HEK293T (cell line): ENCODE results near the gene SEC61A2.

ENCODE experiments used
- CTCF ChIA-PET: fragments of 350-600 bp; formaldehyde crosslinking; extraction: SDS; loops from one replicate; lab custom pipeline; 2021; ENCODE audit warnings: antibody characterized with exemption, inconsistent platforms; lab: Yijun Ruan, JAX
- POLR2A ChIA-PET: fragments of 350-600 bp; formaldehyde crosslinking; extraction: SDS; loops from one replicate; lab custom pipeline; 2020; ENCODE audit warnings: antibody characterized with exemption, inconsistent platforms; lab: Yijun Ruan, JAX
- DNase-seq: peaks from one replicate; pipeline ENCODE4 v3.0.0; 2012; ENCODE audit warnings: mixed read lengths; ENCODE audit errors: extremely low spot score
- ARNT ChIP-seq: fragments of 450-650 bp; IDR thresholded peaks from 2 replicates; pipeline ENCODE4 v1.6.1; 2017; ENCODE audit warnings: mild to moderate bottlenecking
- BHLHE40 ChIP-seq: fragments of 450-650 bp; IDR thresholded peaks from 2 replicates; pipeline ENCODE4 v1.6.1; 2016; ENCODE audit warnings: mild to moderate bottlenecking, moderate library complexity, borderline replicate concordance
- CTBP1 ChIP-seq: fragments of 450-650 bp; IDR thresholded peaks from 2 replicates; pipeline ENCODE4 v1.6.1; 2016; ENCODE audit warnings: borderline replicate concordance
- ELF4 ChIP-seq: fragments of 450-650 bp; IDR thresholded peaks from 2 replicates; pipeline ENCODE4 v1.6.1; 2017; ENCODE audit warnings: antibody characterized with exemption
- FOXA1 ChIP-seq: fragments of 450-650 bp; IDR thresholded peaks from 2 replicates; pipeline ENCODE4 v1.6.1; 2016; ENCODE audit warnings: mild to moderate bottlenecking
- FOXK2 ChIP-seq: fragments of 450-650 bp; IDR thresholded peaks from 2 replicates; pipeline ENCODE4 v1.6.1; 2016; ENCODE audit warnings: mild to moderate bottlenecking
- FOXM1 ChIP-seq: fragments of 450-650 bp; IDR thresholded peaks from 2 replicates; pipeline ENCODE4 v1.6.1; 2017; ENCODE audit warnings: mild to moderate bottlenecking, borderline replicate concordance
- HDGF ChIP-seq: fragments of 450-650 bp; IDR thresholded peaks from 2 replicates; pipeline ENCODE4 v1.6.1; 2017; ENCODE audit warnings: antibody characterized with exemption, borderline replicate concordance
- L3MBTL2 ChIP-seq: fragments of 450-650 bp; conservative IDR thresholded peaks from 2 replicates; pipeline ENCODE4 v1.6.1; 2016; ENCODE audit warnings: mild to moderate bottlenecking
- LEF1 ChIP-seq: fragments of 450-650 bp; IDR thresholded peaks from 2 replicates; pipeline ENCODE4 v1.6.1; 2017; ENCODE audit warnings: mild to moderate bottlenecking, borderline replicate concordance
- NFRKB ChIP-seq: fragments of 450-650 bp; IDR thresholded peaks from 2 replicates; pipeline ENCODE4 v1.6.1; 2016; ENCODE audit warnings: mild to moderate bottlenecking, moderate library complexity
- PKNOX1 ChIP-seq: fragments of 450-650 bp; IDR thresholded peaks from 2 replicates; pipeline ENCODE4 v1.6.1; 2016
- SP1 ChIP-seq: fragments of 450-650 bp; IDR thresholded peaks from 2 replicates; pipeline ENCODE4 v1.6.1; 2017
- SUZ12 ChIP-seq: fragments of 450-650 bp; IDR thresholded peaks from 2 replicates; pipeline ENCODE4 v1.6.1; 2016; ENCODE audit warnings: mild to moderate bottlenecking
- TARDBP ChIP-seq: fragments of 450-650 bp; IDR thresholded peaks from 2 replicates; pipeline ENCODE4 v1.6.1; 2016
- ZNF384 ChIP-seq: fragments of 450-650 bp; IDR thresholded peaks from 2 replicates; pipeline ENCODE4 v1.6.1; 2016

Gene SEC61A2

GRCh38 chr10:12195603-12196506 lies 66.4 kb downstream of the SEC61A2 start, which contains the start of the genes CDC123 and NUDT5:
Gene CDC123 (plus strand): TSS chr10:12196188. CDS start chr10:12196246, 58 bp downstream.
Gene NUDT5 (minus strand): TSS chr10:12195891. CDS start chr10:12186291, 9,600 bp downstream.
- peak; percentile 81 for DNase-seq
- ChIA-PET POLR2A (interaction anchor here (0.5 to 1.8 kb wide), 18 partner anchors 8 to 858 kb away, joined by 3 to 7 read pairs (median 3); no protein-coding TSS in a partner anchor), CTCF (no interaction called here)
- TF ChIP-seq NFRKB (peak; percentile 77), PKNOX1 (peak; percentile 42; the same call in 1 of the 2 replicates), ZNF384 (no peak), L3MBTL2 (peak; percentile 98), FOXK2 (no peak; the same call in 1 of the 2 replicates), CTBP1 (peak; percentile 73; the same call in 1 of the 2 replicates), ELF4 (peak; percentile 93)

GRCh38 chr10:12196531-12197211 lies 67.2 kb downstream of the SEC61A2 start:
- ChIA-PET CTCF (no interaction called here), POLR2A (interaction anchor here (0.6 to 1.7 kb wide), 11 partner anchors 13 to 122 kb away, joined by 3 to 6 read pairs (median 3); no protein-coding TSS in a partner anchor)
- TF ChIP-seq SP1 (no peak), NFRKB (no peak), BHLHE40 (no peak), FOXK2 (no peak), CTBP1 (no peak), ELF4 (no peak), ARNT (no peak), FOXM1 (no peak), TARDBP (no peak), PKNOX1 (no peak), HDGF (no peak), LEF1 (no peak), SUZ12 (no peak), FOXA1 (no peak), L3MBTL2 (no peak)
- no peak for DNase-seq

GRCh38 chr10:12198156-12198555 lies 68.7 kb downstream of the SEC61A2 start:
- POLR2A ChIA-PET = no interaction called here

GRCh38 chr10:12200850-12201249 lies 71.4 kb downstream of the SEC61A2 start:
- no peak for DNase-seq
- ChIA-PET CTCF (no interaction called here), POLR2A (no interaction called here)
- no peak for TF ChIP-seq FOXM1
- no peak for TF ChIP-seq SUZ12
- TF ChIP-seq ZNF384 = no peak

More at GRCh38 chr10:12198156-12198555, 68.7 kb downstream of the SEC61A2 start:
- TF ChIP-seq BHLHE40 (no peak), HDGF (no peak), L3MBTL2 (no peak), ARNT (no peak), ELF4 (no peak), CTBP1 (no peak), FOXA1 (no peak), FOXK2 (no peak), PKNOX1 (no peak), FOXM1 (no peak), SUZ12 (no peak)
- CTCF ChIA-PET = interaction anchor here (0.6 to 0.8 kb wide), 2 partner anchors 17 to 818 kb away, joined by 3 read pairs; no protein-coding TSS in a partner anchor
- DNase-seq = no peak

- no peak for DNase-seq
- ChIA-PET POLR2A (no interaction called here), CTCF (no interaction called here)
- TF ChIP-seq ARNT (no peak), TARDBP (no peak), NFRKB (no peak)
These were observed 72.1 kb downstream of the SEC61A2 start for GRCh38 chr10:12201543-12201942.

GRCh38 chr10:12202226-12202625 lies 72.7 kb downstream of the SEC61A2 start:
- TF ChIP-seq FOXK2 (no peak), FOXM1 (no peak), TARDBP (no peak), SUZ12 (no peak), L3MBTL2 (no peak), ZNF384 (no peak), CTBP1 (no peak), ARNT (no peak), HDGF (no peak)
- CTCF ChIA-PET = no interaction called here
- no peak for DNase-seq
- POLR2A ChIA-PET = no interaction called here
